ENCODE results near the gene JARID2. TPM values are rescaled to one million over a fixed set of nuclear protein-coding genes. Genes with fewer than 3 reads are reported as not detected.
A peak's percentile ranks its signal among the peaks of the same experiment; 100 is the strongest.

JARID2 gene
- total RNA-seq, 1 donor from 2014 or later: 65.6 TPM

DNA sequence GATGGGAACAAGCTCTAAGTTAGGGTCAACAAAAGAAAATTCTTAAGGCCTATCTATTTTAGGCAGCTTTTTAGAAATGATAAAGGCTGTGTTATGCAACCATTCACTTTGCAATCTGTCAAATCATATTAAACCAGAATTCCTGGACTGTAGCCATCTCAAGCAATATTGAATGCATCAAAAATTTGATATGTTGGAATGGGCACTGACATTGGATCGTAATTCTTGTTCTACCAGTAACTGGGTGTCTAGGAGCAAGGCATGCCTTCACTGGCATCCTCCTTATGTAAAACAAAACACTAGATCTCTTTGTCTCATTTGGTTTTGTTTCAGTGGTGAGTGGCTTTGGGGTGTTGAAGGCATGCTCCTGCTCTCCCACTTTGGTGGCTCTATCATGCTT lies 145.6 kb downstream of the JARID2 start:
- peaks cover 36% of the 10 kb centered on the region for H3K4me1 Mint-ChIP-seq (ENCODE audit: low read depth)
- DNase-seq (ENCODE audit: low spot score, unreplicated experiment): no peak

DNA sequence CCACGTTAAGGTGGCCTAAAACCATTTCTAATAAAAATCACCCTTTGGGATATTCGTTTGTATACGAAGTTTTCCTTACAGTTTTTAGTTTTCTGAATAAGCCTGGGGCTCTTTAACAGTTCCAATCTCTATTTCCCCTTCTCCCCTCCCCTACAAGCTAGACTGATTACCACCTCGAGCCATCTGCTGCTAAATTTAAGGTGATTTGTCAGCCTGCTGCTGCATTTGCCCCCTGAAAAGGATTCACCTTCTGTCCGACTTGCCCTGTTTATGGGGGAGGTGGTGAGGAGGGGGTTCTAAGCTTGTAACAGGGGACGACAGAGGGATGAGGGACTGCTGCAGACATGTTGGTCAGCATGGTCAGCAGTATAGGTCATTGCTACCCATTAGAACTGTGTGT lies 146.3 kb downstream of the JARID2 start:
- no peak overlapping the region for H3K27ac Mint-ChIP-seq
- H3K9me3 Mint-ChIP-seq (ENCODE audit: low read depth): peaks cover 8% of the 10 kb centered on the region
- H3K27me3 Mint-ChIP-seq: no peaks in the 10 kb centered on the region
- no peak overlapping the region for H3K4me3 Mint-ChIP-seq (ENCODE audit: low read depth)
- no peak for DNase-seq (ENCODE audit: low spot score, unreplicated experiment)
- H3K4me1 Mint-ChIP-seq (ENCODE audit: low read depth): peaks cover 31% of the 10 kb centered on the region
- TF ChIP-seq, protein P1, sequence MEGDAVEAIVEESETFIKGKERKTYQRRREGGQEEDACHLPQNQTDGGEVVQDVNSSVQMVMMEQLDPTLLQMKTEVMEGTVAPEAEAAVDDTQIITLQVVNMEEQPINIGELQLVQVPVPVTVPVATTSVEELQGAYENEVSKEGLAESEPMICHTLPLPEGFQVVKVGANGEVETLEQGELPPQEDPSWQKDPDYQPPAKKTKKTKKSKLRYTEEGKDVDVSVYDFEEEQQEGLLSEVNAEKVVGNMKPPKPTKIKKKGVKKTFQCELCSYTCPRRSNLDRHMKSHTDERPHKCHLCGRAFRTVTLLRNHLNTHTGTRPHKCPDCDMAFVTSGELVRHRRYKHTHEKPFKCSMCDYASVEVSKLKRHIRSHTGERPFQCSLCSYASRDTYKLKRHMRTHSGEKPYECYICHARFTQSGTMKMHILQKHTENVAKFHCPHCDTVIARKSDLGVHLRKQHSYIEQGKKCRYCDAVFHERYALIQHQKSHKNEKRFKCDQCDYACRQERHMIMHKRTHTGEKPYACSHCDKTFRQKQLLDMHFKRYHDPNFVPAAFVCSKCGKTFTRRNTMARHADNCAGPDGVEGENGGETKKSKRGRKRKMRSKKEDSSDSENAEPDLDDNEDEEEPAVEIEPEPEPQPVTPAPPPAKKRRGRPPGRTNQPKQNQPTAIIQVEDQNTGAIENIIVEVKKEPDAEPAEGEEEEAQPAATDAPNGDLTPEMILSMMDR (IDR thresholded peaks at IDR 0.05; ENCODE audit: unreplicated experiment): no peak
- peaks cover 15% of the 10 kb centered on the region for H3K36me3 Mint-ChIP-seq (ENCODE audit: insufficient read depth)

More for the DNA sequence above, 145.6 kb downstream of the JARID2 start:
- no peak overlapping the region for H3K4me3 Mint-ChIP-seq (ENCODE audit: low read depth)
- H3K27ac Mint-ChIP-seq: no peak overlapping the region
- H3K36me3 Mint-ChIP-seq (ENCODE audit: insufficient read depth): peaks cover 15% of the 10 kb centered on the region
- TF ChIP-seq, protein P1 (IDR thresholded peaks at IDR 0.05; ENCODE audit: unreplicated experiment): no peak
- H3K9me3 Mint-ChIP-seq (ENCODE audit: low read depth): peaks cover 8% of the 10 kb centered on the region
- H3K27me3 Mint-ChIP-seq: no peaks in the 10 kb centered on the region

DNA sequence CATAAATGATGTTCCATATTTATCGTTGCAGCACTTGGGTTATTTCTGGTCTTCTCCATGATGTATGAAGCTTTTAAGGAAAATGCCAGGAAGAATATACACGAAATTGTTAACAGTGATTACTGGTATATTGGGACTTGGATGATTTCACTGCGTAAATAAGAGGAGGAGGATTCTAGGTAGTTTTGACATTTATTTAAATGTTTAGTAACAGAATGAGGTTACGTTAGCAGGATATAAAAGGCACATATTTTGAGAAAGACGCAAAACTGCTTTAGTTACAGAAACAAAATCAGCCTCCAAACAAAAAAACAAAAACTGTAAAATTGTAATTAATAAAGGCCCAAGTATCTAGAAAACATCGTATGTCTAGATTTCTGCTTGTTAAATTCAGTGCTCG lies 147.7 kb downstream of the JARID2 start:
- Mint-ChIP-seq H3K27ac (no peak overlapping the region), H3K4me3 (ENCODE audit: low read depth) (no peak overlapping the region), H3K9me3 (ENCODE audit: low read depth) (peaks cover 8% of the 10 kb centered on the region), H3K36me3 (ENCODE audit: insufficient read depth) (peaks cover 15% of the 10 kb centered on the region), H3K27me3 (no peaks in the 10 kb centered on the region), H3K4me1 (ENCODE audit: low read depth) (peaks cover 23% of the 10 kb centered on the region)
- TF ChIP-seq, protein P1 (IDR thresholded peaks at IDR 0.05; ENCODE audit: unreplicated experiment): no peak
- no peak for DNase-seq (ENCODE audit: low spot score, unreplicated experiment)

DNA sequence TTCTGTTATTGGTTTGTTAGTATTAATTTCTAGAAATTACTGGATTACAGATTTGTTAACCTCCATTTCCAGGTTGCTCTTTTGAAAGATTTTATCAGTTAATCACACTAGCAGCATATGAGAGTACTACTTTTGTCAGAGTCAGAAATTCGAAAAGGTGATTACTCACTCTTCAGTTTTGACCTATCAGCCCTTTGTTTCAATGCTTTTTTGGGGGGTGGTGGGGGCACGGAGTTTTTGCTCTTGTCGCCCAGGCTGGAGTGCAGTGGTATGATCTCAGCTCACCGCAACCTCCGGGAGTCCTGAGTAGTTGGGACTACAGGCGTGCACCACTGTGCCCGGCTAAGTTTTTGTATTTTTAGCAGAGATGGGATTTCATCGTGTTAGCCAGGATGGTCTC lies 149.2 kb downstream of the JARID2 start:
- H3K4me1 Mint-ChIP-seq (ENCODE audit: low read depth): peaks cover 24% of the 10 kb centered on the region
- TF ChIP-seq, protein P1 (IDR thresholded peaks at IDR 0.05; ENCODE audit: unreplicated experiment): no peak
- H3K27ac Mint-ChIP-seq: peak overlapping the region; percentile 86
- H3K36me3 Mint-ChIP-seq (ENCODE audit: insufficient read depth): peaks cover 15% of the 10 kb centered on the region
- H3K27me3 Mint-ChIP-seq: no peaks in the 10 kb centered on the region
- peaks cover 8% of the 10 kb centered on the region for H3K9me3 Mint-ChIP-seq (ENCODE audit: low read depth)
- no peak for DNase-seq (ENCODE audit: low spot score, unreplicated experiment)
- no peak overlapping the region for H3K4me3 Mint-ChIP-seq (ENCODE audit: low read depth)

DNA sequence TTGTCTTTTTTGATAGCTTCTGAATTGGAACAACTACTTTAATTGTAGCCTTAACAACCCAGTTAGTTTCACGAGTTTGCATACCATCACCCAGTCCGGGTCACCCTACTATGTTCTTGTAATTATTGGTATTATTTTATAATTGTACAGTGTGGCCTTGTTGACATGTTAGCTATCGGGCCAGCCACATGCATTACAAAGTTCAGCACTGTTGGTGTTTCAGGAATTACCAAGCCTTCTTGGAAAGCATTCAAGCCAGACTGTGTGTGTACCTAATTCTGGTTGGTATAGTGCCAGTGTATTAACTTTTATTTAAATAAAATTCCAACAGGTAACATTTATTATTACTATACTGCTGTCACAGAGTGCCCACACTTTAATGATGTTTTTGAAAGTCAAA lies 150.9 kb downstream of the JARID2 start:
- H3K36me3 Mint-ChIP-seq (ENCODE audit: insufficient read depth): peaks cover 15% of the 10 kb centered on the region
- peaks cover 34% of the 10 kb centered on the region for H3K4me1 Mint-ChIP-seq (ENCODE audit: low read depth)
- no peak overlapping the region for H3K27ac Mint-ChIP-seq
- no peaks in the 10 kb centered on the region for H3K27me3 Mint-ChIP-seq
- TF ChIP-seq, protein P1 (IDR thresholded peaks at IDR 0.05; ENCODE audit: unreplicated experiment): no peak
- no peak overlapping the region for H3K4me3 Mint-ChIP-seq (ENCODE audit: low read depth)
- no peak for DNase-seq (ENCODE audit: low spot score, unreplicated experiment)
- peaks cover 8% of the 10 kb centered on the region for H3K9me3 Mint-ChIP-seq (ENCODE audit: low read depth)

Measured in progenitor cell of endocrine pancreas (in vitro differentiated cells).